ENCODE results near the gene RPL14.
"Not testable (repeated sequence)": the region's sequence is repeated elsewhere in the genome, so short reads cannot be mapped to it uniquely, and the experiment has no call there.

The RPL14 gene

GRCh38 chr3:40452562-40452875, 4.6 kb upstream of the RPL14 start:
- TF ChIP-seq, protein P1, sequence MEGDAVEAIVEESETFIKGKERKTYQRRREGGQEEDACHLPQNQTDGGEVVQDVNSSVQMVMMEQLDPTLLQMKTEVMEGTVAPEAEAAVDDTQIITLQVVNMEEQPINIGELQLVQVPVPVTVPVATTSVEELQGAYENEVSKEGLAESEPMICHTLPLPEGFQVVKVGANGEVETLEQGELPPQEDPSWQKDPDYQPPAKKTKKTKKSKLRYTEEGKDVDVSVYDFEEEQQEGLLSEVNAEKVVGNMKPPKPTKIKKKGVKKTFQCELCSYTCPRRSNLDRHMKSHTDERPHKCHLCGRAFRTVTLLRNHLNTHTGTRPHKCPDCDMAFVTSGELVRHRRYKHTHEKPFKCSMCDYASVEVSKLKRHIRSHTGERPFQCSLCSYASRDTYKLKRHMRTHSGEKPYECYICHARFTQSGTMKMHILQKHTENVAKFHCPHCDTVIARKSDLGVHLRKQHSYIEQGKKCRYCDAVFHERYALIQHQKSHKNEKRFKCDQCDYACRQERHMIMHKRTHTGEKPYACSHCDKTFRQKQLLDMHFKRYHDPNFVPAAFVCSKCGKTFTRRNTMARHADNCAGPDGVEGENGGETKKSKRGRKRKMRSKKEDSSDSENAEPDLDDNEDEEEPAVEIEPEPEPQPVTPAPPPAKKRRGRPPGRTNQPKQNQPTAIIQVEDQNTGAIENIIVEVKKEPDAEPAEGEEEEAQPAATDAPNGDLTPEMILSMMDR (conservative IDR thresholded peaks at IDR 0.05; ENCODE audit: low read depth, low read length): no peak
- H3K4me3 ChIP-seq (ENCODE audit: low read depth, low read length): peak overlapping the region; percentile 69
- no peak for DNase-seq (ENCODE audit: low read depth)

DNA sequence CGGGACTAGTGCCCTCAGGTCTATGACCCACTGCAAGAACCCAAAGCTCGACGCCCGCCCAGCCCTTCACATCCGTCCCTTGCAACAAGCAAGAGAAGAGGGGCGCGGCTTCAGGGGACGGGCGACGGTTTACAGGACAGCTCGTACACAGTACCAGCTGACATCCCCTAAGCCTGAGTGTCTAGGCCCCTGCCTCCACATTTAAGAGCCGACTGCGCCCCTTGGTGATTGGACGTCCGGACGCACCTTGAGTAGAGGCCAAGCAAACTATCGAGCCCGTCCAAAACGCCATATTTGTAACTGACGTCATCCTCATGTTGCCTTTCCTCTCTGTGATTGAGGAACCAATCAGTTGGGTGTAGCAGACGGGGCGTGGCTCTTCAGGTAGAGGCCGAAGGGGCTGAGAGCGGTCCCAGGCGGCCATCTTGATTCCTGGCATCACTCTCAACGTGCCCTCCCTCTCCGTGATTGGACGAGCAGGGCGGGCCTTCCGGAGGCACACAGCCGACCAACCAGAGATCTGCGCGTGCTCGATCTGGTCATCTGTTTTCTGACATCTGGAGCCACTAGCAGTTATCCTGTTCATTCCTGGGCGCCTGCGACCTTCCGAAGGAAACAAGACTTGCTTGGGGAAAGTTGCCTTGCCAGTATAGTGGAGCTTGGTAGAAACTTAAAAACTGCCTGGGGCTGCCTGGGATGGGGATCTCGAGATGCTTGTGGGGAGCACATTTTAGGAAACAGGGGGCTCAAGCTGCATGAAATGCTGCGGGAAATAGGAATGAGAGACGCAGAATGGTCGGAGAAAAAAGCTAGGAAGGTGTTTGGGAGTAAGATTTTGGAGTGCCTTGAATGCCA, 4.0 kb upstream of the RPL14 start:
- TF ChIP-seq, protein P1 (conservative IDR thresholded peaks at IDR 0.05; ENCODE audit: low read depth, low read length): no peak
- H3K4me3 ChIP-seq (ENCODE audit: low read depth, low read length): peak overlapping the region; percentile 69
- DNase-seq (ENCODE audit: low read depth): peak; percentile 99

GRCh38 chr3:40453933-40454332, 3.2 kb upstream of the RPL14 start:
- TF ChIP-seq, protein P1 (conservative IDR thresholded peaks at IDR 0.05; ENCODE audit: low read depth, low read length): no peak
- no peak overlapping the region for H3K4me3 ChIP-seq (ENCODE audit: low read depth, low read length)

DNA sequence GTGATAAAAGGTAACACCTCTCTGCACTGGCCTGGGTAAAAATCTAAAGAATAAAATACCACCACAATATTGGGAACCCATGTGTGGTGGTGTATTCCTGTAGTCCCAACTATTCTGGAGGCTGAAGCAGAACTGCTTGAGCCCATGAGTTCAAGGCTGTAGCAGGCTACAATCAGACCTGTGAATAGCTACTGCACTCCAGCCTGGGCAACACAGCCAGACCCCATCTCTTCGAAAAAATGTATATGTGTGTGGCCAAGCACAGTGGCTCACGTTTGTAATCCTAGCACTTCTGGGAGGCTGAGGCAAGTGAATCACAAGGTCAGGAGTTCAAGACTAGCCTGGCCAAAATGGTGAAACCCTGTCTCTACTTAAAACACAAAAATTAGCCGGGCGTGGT, 1.8 kb upstream of the RPL14 start:
- DNase-seq (ENCODE audit: low read depth): no peak
- TF ChIP-seq, protein P1 (conservative IDR thresholded peaks at IDR 0.05; ENCODE audit: low read depth, low read length): no peak
- H3K4me3 ChIP-seq (ENCODE audit: low read depth, low read length): no peak overlapping the region

More at GRCh38 chr3:40453933-40454332, 3.2 kb upstream of the RPL14 start:
- DNase-seq (ENCODE audit: low read depth): no peak

DNA sequence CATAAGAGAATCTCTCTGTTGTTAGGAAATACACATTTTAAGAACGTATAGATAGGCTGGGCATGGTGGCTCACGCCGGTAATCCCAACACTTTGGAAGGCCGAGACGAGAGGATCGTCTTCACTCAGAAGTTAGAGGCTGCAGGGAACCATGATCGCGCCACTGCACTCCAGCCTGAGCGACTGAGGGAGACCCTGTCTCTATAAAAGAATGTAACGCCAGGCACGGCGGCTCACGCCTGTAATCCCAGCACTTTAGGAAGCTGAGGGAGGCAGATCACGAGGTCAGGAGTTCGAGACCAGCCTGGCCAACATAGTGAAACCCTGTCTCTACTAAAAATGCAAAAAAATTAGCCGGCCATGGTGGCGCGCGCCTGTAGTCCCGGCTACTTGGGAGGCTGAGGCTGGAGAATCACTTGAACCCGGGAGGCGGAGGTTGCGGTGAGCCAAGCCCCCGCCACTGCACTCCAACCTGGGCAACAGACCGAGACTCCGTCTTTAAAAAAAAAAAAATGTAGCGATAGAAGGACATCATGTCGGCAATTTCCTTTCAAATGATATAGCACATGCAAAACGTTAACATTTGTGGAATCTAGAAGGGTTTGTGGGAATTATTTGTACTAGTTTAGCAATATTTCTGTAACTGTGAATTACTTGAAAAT, 730 bp upstream of the RPL14 start:
- DNase-seq (ENCODE audit: low read depth): no peak
- TF ChIP-seq, protein P1 (conservative IDR thresholded peaks at IDR 0.05; ENCODE audit: low read depth, low read length): no peak
- peak overlapping the region; percentile 97 for H3K4me3 ChIP-seq (ENCODE audit: low read depth, low read length)

DNA sequence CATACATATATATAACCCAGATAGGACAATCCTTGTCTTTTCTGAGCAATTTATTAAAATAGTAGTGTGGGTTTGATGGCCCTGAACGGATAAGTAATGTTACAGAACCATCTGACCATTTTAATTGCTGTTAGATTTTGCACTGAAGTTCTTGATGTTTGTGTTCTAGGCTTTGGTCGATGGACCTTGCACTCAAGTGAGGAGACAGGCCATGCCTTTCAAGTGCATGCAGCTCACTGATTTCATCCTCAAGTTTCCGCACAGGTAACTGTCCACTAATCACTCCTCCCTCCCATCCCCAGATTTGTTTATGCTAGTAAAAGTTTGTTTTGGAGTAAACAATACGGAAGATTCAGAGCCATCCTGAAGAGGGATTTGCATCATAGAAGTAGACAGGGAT, 1.3 kb downstream of the RPL14 start:
- DNase-seq (ENCODE audit: low read depth): no peak
- H3K4me3 ChIP-seq (ENCODE audit: low read depth, low read length): peak overlapping the region; percentile 97
- TF ChIP-seq, protein P1 (conservative IDR thresholded peaks at IDR 0.05; ENCODE audit: low read depth, low read length): no peak

DNA sequence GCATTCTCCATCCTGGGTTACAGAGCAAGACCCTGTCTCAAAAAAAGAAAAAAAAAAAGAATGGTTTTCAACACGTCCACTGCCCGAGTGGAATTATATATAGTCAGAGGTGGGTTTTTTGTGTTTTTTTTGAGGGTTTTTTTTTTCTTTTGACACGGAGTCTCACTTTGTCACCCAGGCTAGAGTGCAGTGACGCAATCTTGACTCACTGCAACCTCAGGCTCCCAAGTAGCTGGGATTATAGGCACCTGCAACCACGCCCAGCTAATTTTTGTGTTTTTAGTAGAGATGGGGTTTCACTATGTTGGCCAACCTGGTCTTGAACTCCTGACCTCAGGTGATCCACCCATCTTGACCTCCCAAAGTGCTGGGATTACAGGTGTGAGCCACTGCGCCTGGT, 3.3 kb downstream of the RPL14 start:
- H3K4me3 ChIP-seq (ENCODE audit: low read depth, low read length): not testable (repeated sequence)

More for the DNA sequence above, 3.3 kb downstream of the RPL14 start:
- not testable (repeated sequence) for DNase-seq (ENCODE audit: low read depth)

All from choroid plexus epithelial cell (primary cell).